Ascending aorta (tissue), 2 donors: ENCODE measurements around the gene TMEM61. TPM values are rescaled to one million over a fixed set of nuclear protein-coding genes. Genes with fewer than 3 reads are reported as not detected.
A peak's percentile ranks its signal among the peaks of the same experiment; 100 is the strongest.

Experiments used
- DNase-seq, 2 donors: peaks; one replicate each; pipeline ENCODE4 v3.0.0-alpha.2; 2019; ENCODE audit warnings: low spot score in 2 of 2
- H3K27ac ChIP-seq, 2 donors: fragments of 200-600 bp; sonication (generic); one replicate each; pipeline ENCODE4 v1.5.1; 2016 to 2017; ENCODE audit warnings: mild to moderate bottlenecking in 1 of 2
- H3K27me3 ChIP-seq: fragments of 200-600 bp; sonication (generic); one replicate; pipeline ENCODE4 v1.5.1; 2017
- H3K36me3 ChIP-seq, 2 donors: fragments of 200-600 bp; sonication (generic); one replicate each; pipeline ENCODE4 v1.5.1; 2016
- H3K4me1 ChIP-seq, 2 donors: fragments of 200-600 bp; sonication (generic); one replicate each; pipeline ENCODE4 v1.5.1; 2016 to 2017; ENCODE audit warnings: mild to moderate bottlenecking in 1 of 2
- H3K4me3 ChIP-seq, 2 donors: fragments of 200-600 bp; sonication (generic); one replicate each; pipeline ENCODE4 v1.5.1; 2016 to 2017; ENCODE audit warnings: mild to moderate bottlenecking in 1 of 2
- H3K9me3 ChIP-seq, 2 donors: fragments of 200-600 bp; sonication (generic); one replicate each; pipeline ENCODE4 v1.5.1; 2016
- CTCF ChIP-seq, 3 experiments: fragments of 200-600 bp in 2 of 3; fragments of 450-650 bp in 1 of 3; sonication (generic) in 2 of 3; IDR thresholded peaks; one replicate each; pipeline ENCODE4 v1.5.1; 2016 to 2019; ENCODE audit warnings: antibody characterized with exemption in 3 of 3, mild to moderate bottlenecking in 1 of 3, moderate library complexity in 1 of 3
- intact Hi-C: fragments of 100-400 bp; cut with DNase I; formaldehyde crosslinking; loops from one replicate; pipeline ENCODE4 v1.15.1; 2023
- total RNA-seq: library from RNA; depleted of rRNA; stranded (reverse); fragments of >200 nt; gene quantifications from one replicate; pipeline ENCODE4 v1.1.0, GENCODE V29; 2016

TMEM61 gene
- total RNA-seq, 1 donor from 2014 or later = not detected

- Histone ChIP-seq H3K36me3 (no peaks in the 10 kb centered on the region), H3K27ac (no peak overlapping the region), H3K4me1 (no peaks in the 10 kb centered on the region), H3K4me3 (no peak overlapping the region), H3K27me3 (no peaks in the 10 kb centered on the region), H3K9me3 (no peaks in the 10 kb centered on the region)
- no peak for TF ChIP-seq CTCF (IDR thresholded peaks at IDR 0.05)
- DNase-seq = peak in 1 of 2 donors; percentile 77
- intact Hi-C loops = no loop called here
These were observed 14.6 kb upstream of the TMEM61 start for GRCh38 chr1:54965624-54966340.

GRCh38 chr1:54967372-54967771 is 13.1 kb upstream of the TMEM61 start:
- no peaks in the 10 kb centered on the region for H3K36me3 ChIP-seq
- TF ChIP-seq CTCF (IDR thresholded peaks at IDR 0.05) = no peak
- no peak overlapping the region for H3K4me3 ChIP-seq
- intact Hi-C loops = no loop called here
- H3K9me3 ChIP-seq = no peaks in the 10 kb centered on the region
- no peak overlapping the region for H3K27ac ChIP-seq
- no peaks in the 10 kb centered on the region for H3K4me1 ChIP-seq
- peak in 1 of 2 donors; percentile 21 for DNase-seq
- no peaks in the 10 kb centered on the region for H3K27me3 ChIP-seq

GRCh38 chr1:54968551-54968950 is 11.9 kb upstream of the TMEM61 start:
- no peak overlapping the region for H3K27ac ChIP-seq
- no peak for TF ChIP-seq CTCF (IDR thresholded peaks at IDR 0.05)
- no peak overlapping the region for H3K4me3 ChIP-seq
- H3K36me3 ChIP-seq = no peaks in the 10 kb centered on the region
- peaks cover 0 to 11% of the 10 kb centered on the region in 2 donors for H3K4me1 ChIP-seq
- DNase-seq = peak in 1 of 2 donors; percentile 28
- intact Hi-C loops = no loop called here
- H3K9me3 ChIP-seq = no peaks in the 10 kb centered on the region
- H3K27me3 ChIP-seq = no peaks in the 10 kb centered on the region

- peak in 1 of 2 donors; percentile 2 for DNase-seq
- no peaks in the 10 kb centered on the region for H3K27me3 ChIP-seq
- peaks cover 0 to 11% of the 10 kb centered on the region in 2 donors for H3K4me1 ChIP-seq
- no peak overlapping the region for H3K27ac ChIP-seq
- H3K4me3 ChIP-seq = no peak overlapping the region
- TF ChIP-seq CTCF (IDR thresholded peaks at IDR 0.05) = no peak
- no peaks in the 10 kb centered on the region for H3K36me3 ChIP-seq
- intact Hi-C loops = no loop called here
- no peaks in the 10 kb centered on the region for H3K9me3 ChIP-seq
These were observed 10.5 kb upstream of the TMEM61 start for GRCh38 chr1:54969879-54970278.

GRCh38 chr1:54970901-54971300 is 9.5 kb upstream of the TMEM61 start:
- peak in 1 of 2 donors; percentile 28 for DNase-seq
- Histone ChIP-seq H3K36me3 (no peaks in the 10 kb centered on the region), H3K27ac (no peak overlapping the region), H3K27me3 (no peaks in the 10 kb centered on the region), H3K9me3 (no peaks in the 10 kb centered on the region), H3K4me1 (peaks cover 0 to 11% of the 10 kb centered on the region in 2 donors), H3K4me3 (no peak overlapping the region)
- no peak for TF ChIP-seq CTCF (IDR thresholded peaks at IDR 0.05)
- intact Hi-C loops = no loop called here
